Measurements from ENCODE around the gene POLR3H. TPM values are rescaled to one million over a fixed set of nuclear protein-coding genes. Genes with fewer than 3 reads are reported as not detected.

POLR3H gene
- total and polyA plus RNA-seq, 10 of the 15 experiments (the other 5 are each of a cell fraction or from before 2014, with no cell fraction given), result 3.5 to 62.7 (median 24.6) TPM

- CTCF ChIA-PET, result interaction anchor here (0.6 to 7.3 kb wide), 5 partner anchors 12 to 998 kb away, joined by 3 to 105 read pairs (median 4); partner anchors contain the start of genes ACO2 and PHF5A
- Histone ChIP-seq H3K79me2 (ENCODE audit: control insufficient read depth, insufficient read depth, low read length) (no peaks in the 10 kb centered on the region), H3K4me2 (ENCODE audit: control insufficient read depth, insufficient read depth) (no peak overlapping the region), H2AFZ (ENCODE audit: control insufficient read depth, low read depth, low read length) (no peak overlapping the region), H3K27me3 (replicated peaks in 1 of 2; ENCODE audit: control insufficient read depth in 2 of 2, insufficient read depth in 2 of 2, low read length in 1 of 2) (no peaks in the 10 kb centered on the region), H3K9me3 (replicated peaks; ENCODE audit: control insufficient read depth, insufficient read depth, low read length) (no peaks in the 10 kb centered on the region), H4K20me1 (ENCODE audit: control insufficient read depth, insufficient read depth) (no peaks in the 10 kb centered on the region), H3K36me3 (ENCODE audit: control insufficient read depth in 2 of 2, insufficient read depth in 2 of 2, low read length in 1 of 2) (peaks cover 44 to 58% of the 10 kb centered on the region in 2 experiments; a peak in 3 of 4 replicates), H3K4me1 (ENCODE audit: control insufficient read depth, insufficient read depth, low read length) (no peaks in the 10 kb centered on the region), H3K4me3 (no peak overlapping the region), H3K27ac (ENCODE audit: control insufficient read depth, insufficient read depth) (no peak overlapping the region), H3K9ac (ENCODE audit: control insufficient read depth, insufficient read depth, low read length) (no peak overlapping the region)
- in situ Hi-C loops (cut with MboI), result no loop called here
- RAD21 ChIA-PET (ENCODE audit: unreplicated experiment), result interaction anchor here (2.4 to 3.4 kb wide), 2 partner anchors 122 to 123 kb away, joined by 15 to 46 read pairs; no protein-coding TSS in a partner anchor
- TF ChIP-seq EP300 (IDR thresholded peaks at IDR 0.05; ENCODE audit: borderline replicate concordance in 1 of 2, control insufficient read depth in 1 of 2, low read depth in 2 of 2, low read length in 2 of 2), result no peak
- peak; percentile 52; the same call in 1 of the 2 replicates for TF ChIP-seq POLR2A (IDR thresholded peaks at IDR 0.05; ENCODE audit: low read depth, low read length)
- no TSS peak for BruUV-seq (replicated peaks)
- SMC1A ChIA-PET (ENCODE audit: uncharacterized antibody, unreplicated experiment), result interaction anchor here (0.6 to 3.4 kb wide), 2 partner anchors 50 to 123 kb away, joined by 3 to 27 read pairs; no protein-coding TSS in a partner anchor
- FAIRE-seq (no peak), ATAC-seq (no peak), DNase-seq (ENCODE audit: low read depth, low spot score) (no peak)
- POLR2A ChIA-PET, result interaction anchor here (1.1 kb wide), 1 partner anchor 57 kb away, joined by 3 read pairs; the partner anchor contains the start of genes ACO2 and PHF5A
- 85% methylated on average over 13 of the region's 13 CpGs for WGBS (ENCODE audit: insufficient coverage, insufficient replicate concordance, low lambda C conversion rate, missing lambda C conversion rate)
- intact Hi-C loops (cut with micrococcal nuclease; ENCODE audit: unreplicated experiment), result no loop called here
Observed at GRCh38 chr22:41525450-41526225, 18.6 kb downstream of the POLR3H start.

- no peak for FAIRE-seq
- CTCF ChIA-PET, result interaction anchor here (0.6 to 7.3 kb wide), 5 partner anchors 11 to 997 kb away, joined by 3 to 105 read pairs (median 4); no protein-coding TSS in a partner anchor
- no peaks in the 10 kb centered on the region for H3K79me2 ChIP-seq (ENCODE audit: control insufficient read depth, insufficient read depth, low read length)
- no TSS peak for BruUV-seq (replicated peaks)
- intact Hi-C loops (cut with micrococcal nuclease; ENCODE audit: unreplicated experiment) (no loop called here), in situ Hi-C loops (cut with MboI) (no loop called here)
- POLR2A ChIA-PET, result interaction anchor here (1.1 kb wide), 1 partner anchor 56 kb away, joined by 3 read pairs; the partner anchor contains the start of genes ACO2 and PHF5A
- no peak overlapping the region for H3K4me3 ChIP-seq
- WGBS (ENCODE audit: insufficient coverage, insufficient replicate concordance, low lambda C conversion rate, missing lambda C conversion rate), result 54% methylated on average over 17 of the region's 17 CpGs
- no peaks in the 10 kb centered on the region for H4K20me1 ChIP-seq (ENCODE audit: control insufficient read depth, insufficient read depth)
- H3K9me3 ChIP-seq (replicated peaks; ENCODE audit: control insufficient read depth, insufficient read depth, low read length), result no peaks in the 10 kb centered on the region
- SMC1A ChIA-PET (ENCODE audit: uncharacterized antibody, unreplicated experiment), result interaction anchor here (0.6 to 3.4 kb wide), 2 partner anchors 49 to 122 kb away, joined by 3 to 27 read pairs; no protein-coding TSS in a partner anchor
- no peak overlapping the region for H3K9ac ChIP-seq (ENCODE audit: control insufficient read depth, insufficient read depth, low read length)
- no peak for DNase-seq (ENCODE audit: low read depth, low spot score)
- no peaks in the 10 kb centered on the region for H3K4me1 ChIP-seq (ENCODE audit: control insufficient read depth, insufficient read depth, low read length)
- peak; percentile 31 for ATAC-seq
- peaks cover 40 to 55% of the 10 kb centered on the region in 2 experiments; a peak in 3 of 4 replicates for H3K36me3 ChIP-seq (ENCODE audit: control insufficient read depth in 2 of 2, insufficient read depth in 2 of 2, low read length in 1 of 2)
- no peak overlapping the region for H2AFZ ChIP-seq (ENCODE audit: control insufficient read depth, low read depth, low read length)
- no peak overlapping the region for H3K27ac ChIP-seq (ENCODE audit: control insufficient read depth, insufficient read depth)
- H3K27me3 ChIP-seq (replicated peaks in 1 of 2; ENCODE audit: control insufficient read depth in 2 of 2, insufficient read depth in 2 of 2, low read length in 1 of 2), result no peaks in the 10 kb centered on the region
- H3K4me2 ChIP-seq (ENCODE audit: control insufficient read depth, insufficient read depth), result no peak overlapping the region
- TF ChIP-seq CREM (IDR thresholded peaks at IDR 0.05; ENCODE audit: low read depth) (peak; percentile 61; the same call in 1 of the 2 replicates), HDAC2 (IDR thresholded peaks at IDR 0.05) (no peak), POLR2A (IDR thresholded peaks at IDR 0.05; ENCODE audit: low read depth, low read length) (peak; percentile 70; the same call in 1 of the 2 replicates), CREB1 (IDR thresholded peaks at IDR 0.05; ENCODE audit: low read depth) (peak; percentile 21; the same call in 1 of the 2 replicates)
- RAD21 ChIA-PET (ENCODE audit: unreplicated experiment), result interaction anchor here (2.4 kb wide), 1 partner anchor 121 kb away, joined by 15 read pairs; no protein-coding TSS in a partner anchor
Observed at GRCh38 chr22:41524809-41525449, 19.3 kb downstream of the POLR3H start.

All from GM12878 (cell line).